ENCODE results near the gene MED9. TPM values are rescaled to one million over a fixed set of nuclear protein-coding genes. Genes with fewer than 3 reads are reported as not detected.

Gene MED9
- total RNA-seq, 1 experiment from 2014 or later, result 28.3 TPM

GRCh38 chr17:17445925-17446665 lies 30.7 kb upstream of the MED9 start:
- H3K27ac ChIP-seq (ENCODE audit: low read length), result peak overlapping the region; percentile 91
- H3K36me3 ChIP-seq (ENCODE audit: low read depth, low read length), result no peaks in the 10 kb centered on the region
- H3K9me2 ChIP-seq (replicated peaks; ENCODE audit: low read length), result no peaks in the 10 kb centered on the region
- H3K4me3 ChIP-seq (ENCODE audit: low read length), result peak overlapping the region; percentile 10; the same call in 1 of the 2 replicates
- H2AFZ ChIP-seq (ENCODE audit: low read length), result no peak overlapping the region
- H3K4me1 ChIP-seq (ENCODE audit: insufficient read depth, low read length), result peaks cover 41% of the 10 kb centered on the region
- DNase-seq, result peak; percentile 99
- H3F3A ChIP-seq (ENCODE audit: low read length, unreplicated experiment), result peaks cover 6% of the 10 kb centered on the region
- H3K79me2 ChIP-seq (ENCODE audit: low read length), result no peaks in the 10 kb centered on the region
- TF ChIP-seq, protein P1, sequence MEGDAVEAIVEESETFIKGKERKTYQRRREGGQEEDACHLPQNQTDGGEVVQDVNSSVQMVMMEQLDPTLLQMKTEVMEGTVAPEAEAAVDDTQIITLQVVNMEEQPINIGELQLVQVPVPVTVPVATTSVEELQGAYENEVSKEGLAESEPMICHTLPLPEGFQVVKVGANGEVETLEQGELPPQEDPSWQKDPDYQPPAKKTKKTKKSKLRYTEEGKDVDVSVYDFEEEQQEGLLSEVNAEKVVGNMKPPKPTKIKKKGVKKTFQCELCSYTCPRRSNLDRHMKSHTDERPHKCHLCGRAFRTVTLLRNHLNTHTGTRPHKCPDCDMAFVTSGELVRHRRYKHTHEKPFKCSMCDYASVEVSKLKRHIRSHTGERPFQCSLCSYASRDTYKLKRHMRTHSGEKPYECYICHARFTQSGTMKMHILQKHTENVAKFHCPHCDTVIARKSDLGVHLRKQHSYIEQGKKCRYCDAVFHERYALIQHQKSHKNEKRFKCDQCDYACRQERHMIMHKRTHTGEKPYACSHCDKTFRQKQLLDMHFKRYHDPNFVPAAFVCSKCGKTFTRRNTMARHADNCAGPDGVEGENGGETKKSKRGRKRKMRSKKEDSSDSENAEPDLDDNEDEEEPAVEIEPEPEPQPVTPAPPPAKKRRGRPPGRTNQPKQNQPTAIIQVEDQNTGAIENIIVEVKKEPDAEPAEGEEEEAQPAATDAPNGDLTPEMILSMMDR (conservative IDR thresholded peaks at IDR 0.05; ENCODE audit: low read depth, low read length), result peak; percentile 48; the same call in 1 of the 2 replicates
- TF ChIP-seq EZH2 (IDR thresholded peaks at IDR 0.05; ENCODE audit: low read length, unreplicated experiment) (no peak), EZH2phosphoT487 (IDR thresholded peaks at IDR 0.05; ENCODE audit: borderline replicate concordance, low read length) (peak; percentile 83)
- no peaks in the 10 kb centered on the region for H3K9me3 ChIP-seq (ENCODE audit: low read length)
- ChIA-PET CTCF (interaction anchor here (0.5 to 1.0 kb wide), 3 partner anchors 76 to 1031 kb away, joined by 3 read pairs; no protein-coding TSS in a partner anchor), POLR2A (ENCODE audit: unreplicated experiment) (interaction anchor here (0.5 kb wide), 1 partner anchor 14 kb away, joined by 3 read pairs; no protein-coding TSS in a partner anchor)
- H3K27me3 ChIP-seq (ENCODE audit: low read length), result no peaks in the 10 kb centered on the region
- peak; percentile 84 for ATAC-seq
- BruUV-seq (replicated peaks), result no TSS peak
- intact Hi-C loops (cut with micrococcal nuclease), result loop anchor here (1.0 kb wide), 1 partner anchor 30 kb away; no protein-coding TSS in a partner anchor
- H3K4me2 ChIP-seq (ENCODE audit: low read length), result peak overlapping the region; percentile 63
- no peaks in the 10 kb centered on the region for H4K20me1 ChIP-seq (ENCODE audit: low read length)
- H3K9ac ChIP-seq (ENCODE audit: low read length), result peak overlapping the region; percentile 77

- H3K4me1 ChIP-seq (ENCODE audit: insufficient read depth, low read length), result peaks cover 41% of the 10 kb centered on the region
- no peaks in the 10 kb centered on the region for H3K27me3 ChIP-seq (ENCODE audit: low read length)
- H2AFZ ChIP-seq (ENCODE audit: low read length), result no peak overlapping the region
- peaks cover 6% of the 10 kb centered on the region for H3F3A ChIP-seq (ENCODE audit: low read length, unreplicated experiment)
- peak overlapping the region; percentile 50 for H3K4me2 ChIP-seq (ENCODE audit: low read length)
- peak overlapping the region; percentile 76 for H3K9ac ChIP-seq (ENCODE audit: low read length)
- no peaks in the 10 kb centered on the region for H3K9me2 ChIP-seq (replicated peaks; ENCODE audit: low read length)
- no peaks in the 10 kb centered on the region for H3K36me3 ChIP-seq (ENCODE audit: low read depth, low read length)
- BruUV-seq (replicated peaks), result TSS peak; percentile 67
- ATAC-seq (peak; percentile 40), DNase-seq (no peak)
- no peaks in the 10 kb centered on the region for H3K9me3 ChIP-seq (ENCODE audit: low read length)
- H3K4me3 ChIP-seq (ENCODE audit: low read length), result no peak overlapping the region
- no peaks in the 10 kb centered on the region for H3K79me2 ChIP-seq (ENCODE audit: low read length)
- TF ChIP-seq, protein P1 (conservative IDR thresholded peaks at IDR 0.05; ENCODE audit: low read depth, low read length), result no peak
- TF ChIP-seq EZH2 (IDR thresholded peaks at IDR 0.05; ENCODE audit: low read length, unreplicated experiment) (no peak), EZH2phosphoT487 (IDR thresholded peaks at IDR 0.05; ENCODE audit: borderline replicate concordance, low read length) (no peak)
- ChIA-PET CTCF (interaction anchor here (1.0 kb wide), 1 partner anchor 167 kb away, joined by 3 read pairs; no protein-coding TSS in a partner anchor), POLR2A (ENCODE audit: unreplicated experiment) (interaction anchor here (0.5 kb wide), 1 partner anchor 14 kb away, joined by 3 read pairs; no protein-coding TSS in a partner anchor)
- H3K27ac ChIP-seq (ENCODE audit: low read length), result peak overlapping the region; percentile 88
- intact Hi-C loops (cut with micrococcal nuclease), result loop anchor here (1.0 kb wide), 1 partner anchor 30 kb away; no protein-coding TSS in a partner anchor
- H4K20me1 ChIP-seq (ENCODE audit: low read length), result no peaks in the 10 kb centered on the region
Measured at GRCh38 chr17:17446666-17447155, 30.1 kb upstream of the MED9 start.

All from PC-3 (cell line).